ENCODE results near the gene PXMP4. TPM values are rescaled to one million over a fixed set of nuclear protein-coding genes. Genes with fewer than 3 reads are reported as not detected.
A peak's percentile ranks its signal among the peaks of the same experiment; 100 is the strongest.
"Not testable (repeated sequence)": the region's sequence is repeated elsewhere in the genome, so short reads cannot be mapped to it uniquely, and the experiment has no call there.

Gene PXMP4
- total RNA-seq, 1 donor from 2014 or later: 13.5 TPM

GRCh38 chr20:33701629-33702450 is 18.3 kb downstream of the PXMP4 start:
- no peak overlapping the region for H3K4me3 ChIP-seq
- H3K9me3 ChIP-seq (replicated peaks): no peaks in the 10 kb centered on the region
- DNase-seq: no peak
- intact Hi-C loops (cut with micrococcal nuclease): no loop called here
- peaks cover 11% of the 10 kb centered on the region for H3K4me1 ChIP-seq
- TF ChIP-seq CTCF (IDR thresholded peaks at IDR 0.05; ENCODE audit: borderline replicate concordance): no peak
- no peak overlapping the region for H3K27ac ChIP-seq (replicated peaks)
- no peaks in the 10 kb centered on the region for H3K27me3 ChIP-seq (ENCODE audit: low read depth)
- peaks cover 11% of the 10 kb centered on the region for H3K36me3 ChIP-seq

GRCh38 chr20:33700696-33701441 is 19.2 kb downstream of the PXMP4 start:
- H3K27me3 ChIP-seq (ENCODE audit: low read depth); intact Hi-C loops (cut with micrococcal nuclease): not testable (repeated sequence)

GRCh38 chr20:33698966-33699365 is 21.1 kb downstream of the PXMP4 start:
- intact Hi-C loops (cut with micrococcal nuclease); DNase-seq; H3K27me3 ChIP-seq (ENCODE audit: low read depth): not testable (repeated sequence)

More at GRCh38 chr20:33700696-33701441, 19.2 kb downstream of the PXMP4 start:
- not testable (repeated sequence) for H3K4me3 ChIP-seq; DNase-seq; H3K9me3 ChIP-seq (replicated peaks); H3K36me3 ChIP-seq; H3K27ac ChIP-seq (replicated peaks)
- H3K4me1 ChIP-seq: peaks cover 11% of the 10 kb centered on the region

DNA sequence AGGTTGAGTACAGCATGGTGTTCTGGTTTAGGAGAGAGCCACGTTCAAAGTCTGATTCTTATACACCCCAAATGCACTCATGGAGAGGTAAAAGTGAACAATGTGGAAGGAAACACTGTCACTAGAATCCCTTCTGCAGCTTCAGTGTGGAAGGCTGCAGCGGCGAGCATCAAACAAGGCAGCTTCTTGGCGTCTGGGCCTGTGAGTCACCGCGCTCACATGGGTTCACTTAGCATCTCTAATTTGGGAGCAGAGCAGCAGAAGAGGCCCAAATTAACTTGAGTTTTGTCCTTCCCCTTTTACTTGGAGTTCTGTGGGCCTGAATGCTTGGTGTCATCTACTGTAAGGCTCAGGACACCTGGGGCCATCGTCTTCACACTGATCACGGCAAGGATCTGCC is 23.0 kb downstream of the PXMP4 start:
- Histone ChIP-seq H3K4me1 (peaks cover 7% of the 10 kb centered on the region), H3K27me3 (ENCODE audit: low read depth) (no peaks in the 10 kb centered on the region), H3K4me3 (no peak overlapping the region), H3K36me3 (no peaks in the 10 kb centered on the region), H3K9me3 (replicated peaks) (no peaks in the 10 kb centered on the region), H3K27ac (replicated peaks) (peak overlapping the region; percentile 12)
- intact Hi-C loops (cut with micrococcal nuclease): no loop called here
- TF ChIP-seq CTCF (IDR thresholded peaks at IDR 0.05; ENCODE audit: borderline replicate concordance): no peak
- no peak for DNase-seq

More at GRCh38 chr20:33698966-33699365, 21.1 kb downstream of the PXMP4 start:
- H3K36me3 ChIP-seq; H3K27ac ChIP-seq (replicated peaks); H3K9me3 ChIP-seq (replicated peaks); H3K4me3 ChIP-seq: not testable (repeated sequence)
- peaks cover 15% of the 10 kb centered on the region for H3K4me1 ChIP-seq

- peaks cover 7% of the 10 kb centered on the region for H3K4me1 ChIP-seq
- no peak overlapping the region for H3K27ac ChIP-seq (replicated peaks)
- H3K4me3 ChIP-seq: no peak overlapping the region
- no peak for DNase-seq
- no peaks in the 10 kb centered on the region for H3K9me3 ChIP-seq (replicated peaks)
- intact Hi-C loops (cut with micrococcal nuclease): no loop called here
- no peak for TF ChIP-seq CTCF (IDR thresholded peaks at IDR 0.05; ENCODE audit: borderline replicate concordance)
- H3K36me3 ChIP-seq: no peaks in the 10 kb centered on the region
- no peaks in the 10 kb centered on the region for H3K27me3 ChIP-seq (ENCODE audit: low read depth)
These were observed 23.7 kb downstream of the PXMP4 start for GRCh38 chr20:33696448-33696847.

GRCh38 chr20:33694639-33695012 is 25.5 kb downstream of the PXMP4 start:
- no peak overlapping the region for H3K4me3 ChIP-seq
- DNase-seq: no peak
- no peak for TF ChIP-seq CTCF (IDR thresholded peaks at IDR 0.05; ENCODE audit: borderline replicate concordance)
- no peaks in the 10 kb centered on the region for H3K36me3 ChIP-seq
- H3K27ac ChIP-seq (replicated peaks): peak overlapping the region; percentile 55
- no peaks in the 10 kb centered on the region for H3K27me3 ChIP-seq (ENCODE audit: low read depth)
- H3K9me3 ChIP-seq (replicated peaks): no peaks in the 10 kb centered on the region
- peaks cover 7% of the 10 kb centered on the region for H3K4me1 ChIP-seq
- intact Hi-C loops (cut with micrococcal nuclease): no loop called here

All from left ventricle myocardium inferior (tissue), 1 donor.